HL-60 (cell line): ENCODE results near the gene INO80.

ENCODE experiments used
- GABPA ChIP-seq: IDR thresholded peaks from 2 replicates; pipeline ENCODE4 v1.6.1; 2012; ENCODE audit warnings: low read depth
- POLR2AphosphoS5 ChIP-seq: IDR thresholded peaks from 2 replicates; pipeline ENCODE4 v1.6.1; 2012; ENCODE audit warnings: low read depth
- REST ChIP-seq: IDR thresholded peaks from 2 replicates; pipeline ENCODE4 v1.6.1; 2012; ENCODE audit warnings: low read depth; ENCODE audit not compliant: insufficient replicate concordance
- TF ChIP-seq, protein P1 (sequence below): IDR thresholded peaks from one replicate; pipeline ENCODE4 v1.5.1; 2011; ENCODE audit warnings: low read length, control low read depth, inconsistent platforms; ENCODE audit not compliant: insufficient read depth

GRCh38 chr15:40969363-40969762, 146.7 kb downstream of the INO80 start:
- TF ChIP-seq, protein P1, sequence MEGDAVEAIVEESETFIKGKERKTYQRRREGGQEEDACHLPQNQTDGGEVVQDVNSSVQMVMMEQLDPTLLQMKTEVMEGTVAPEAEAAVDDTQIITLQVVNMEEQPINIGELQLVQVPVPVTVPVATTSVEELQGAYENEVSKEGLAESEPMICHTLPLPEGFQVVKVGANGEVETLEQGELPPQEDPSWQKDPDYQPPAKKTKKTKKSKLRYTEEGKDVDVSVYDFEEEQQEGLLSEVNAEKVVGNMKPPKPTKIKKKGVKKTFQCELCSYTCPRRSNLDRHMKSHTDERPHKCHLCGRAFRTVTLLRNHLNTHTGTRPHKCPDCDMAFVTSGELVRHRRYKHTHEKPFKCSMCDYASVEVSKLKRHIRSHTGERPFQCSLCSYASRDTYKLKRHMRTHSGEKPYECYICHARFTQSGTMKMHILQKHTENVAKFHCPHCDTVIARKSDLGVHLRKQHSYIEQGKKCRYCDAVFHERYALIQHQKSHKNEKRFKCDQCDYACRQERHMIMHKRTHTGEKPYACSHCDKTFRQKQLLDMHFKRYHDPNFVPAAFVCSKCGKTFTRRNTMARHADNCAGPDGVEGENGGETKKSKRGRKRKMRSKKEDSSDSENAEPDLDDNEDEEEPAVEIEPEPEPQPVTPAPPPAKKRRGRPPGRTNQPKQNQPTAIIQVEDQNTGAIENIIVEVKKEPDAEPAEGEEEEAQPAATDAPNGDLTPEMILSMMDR = no peak
- no peak for TF ChIP-seq POLR2AphosphoS5
- TF ChIP-seq GABPA = no peak
- TF ChIP-seq REST = no peak
